Measurements from ENCODE around the gene PLCL1. TPM values are rescaled to one million over a fixed set of nuclear protein-coding genes. Genes with fewer than 3 reads are reported as not detected.

Gene PLCL1
- total and polyA plus RNA-seq, 2 donors (not counting 3 experiments of a cell fraction or from before 2014, with no cell fraction given), result 0.79 to 3.4 TPM

- BruUV-seq (replicated peaks), result no TSS peak
- peaks cover 3 to 20% of the 10 kb centered on the region in 2 experiments for H3K27me3 ChIP-seq (ENCODE audit: control insufficient read depth in 2 of 2, insufficient read depth in 2 of 2, low read length in 2 of 2)
- no peak for TF ChIP-seq JUN (IDR thresholded peaks at IDR 0.05; ENCODE audit: borderline replicate concordance, insufficient read depth, insufficient read length, low read depth)
- TF ChIP-seq POLR2AphosphoS5 (IDR thresholded peaks at IDR 0.05; ENCODE audit: insufficient read depth, low read depth, low read length), result no peak
- no peak for TF ChIP-seq MYC (IDR thresholded peaks at IDR 0.05; ENCODE audit: low read depth, low read length)
- no peak for TF ChIP-seq FOS (IDR thresholded peaks at IDR 0.05; ENCODE audit: borderline replicate concordance, insufficient read depth, low read length)
- no peak for TF ChIP-seq MAX (IDR thresholded peaks at IDR 0.05; ENCODE audit: insufficient read depth, insufficient read length)
- no peak for TF ChIP-seq EZH2 (IDR thresholded peaks at IDR 0.05; ENCODE audit: borderline replicate concordance, low read depth, low read length, severe bottlenecking)
- no peak for TF ChIP-seq GATA2 (IDR thresholded peaks at IDR 0.05; ENCODE audit: insufficient read depth, insufficient read length, low read depth, low read length)
- no peak for TF ChIP-seq POLR2A (IDR thresholded peaks at IDR 0.05; ENCODE audit: low read depth, low read length)
- TF ChIP-seq CTCF (IDR thresholded peaks at IDR 0.05; ENCODE audit: extremely low read depth in 1 of 2, insufficient read depth in 1 of 2, low read depth in 1 of 2, low read length in 2 of 2), result no peak
- no peaks in the 10 kb centered on the region for H3K79me2 ChIP-seq (ENCODE audit: control insufficient read depth, insufficient read depth, low read length)
- no peaks in the 10 kb centered on the region for H3K9me3 ChIP-seq (replicated peaks; ENCODE audit: control insufficient read depth, insufficient read depth, low read length)
- H3K27ac ChIP-seq (ENCODE audit: insufficient read depth, low read depth, low read length), result no peak within 1 kb of the TSS
- H3K9ac ChIP-seq (replicated peaks; ENCODE audit: extremely low read depth, insufficient read depth, low read length), result no peak within 1 kb of the TSS
- H3K4me1 ChIP-seq (ENCODE audit: control insufficient read depth, extremely low read depth, insufficient read depth, low read length), result peaks cover 3% of the 10 kb centered on the region
- POLR2A ChIA-PET, result no interaction called here
- H3K4me2 ChIP-seq (ENCODE audit: insufficient read depth, low read length), result peak within 1 kb of the TSS; percentile 61
- intact Hi-C loops (cut with micrococcal nuclease) (no loop called here), dilution Hi-C loops (cut with MboI; ENCODE audit: extremely low pct_ligation_motif_present, low sequenced_read_pairs) (no loop called here)
- DNase-seq (ENCODE audit: low read depth, low spot score) (no peak), FAIRE-seq (no peak)
- no peaks in the 10 kb centered on the region for H4K20me1 ChIP-seq (replicated peaks; ENCODE audit: control insufficient read depth, extremely low read depth, insufficient read depth, low read length)
- H2AFZ ChIP-seq (ENCODE audit: low read depth, low read length), result peak within 1 kb of the TSS; percentile 13
- H3K36me3 ChIP-seq (ENCODE audit: control insufficient read depth in 2 of 2, extremely low read depth in 1 of 2, insufficient read depth in 2 of 2, low read length in 2 of 2), result no peaks in the 10 kb centered on the region
- peak within 1 kb of the TSS; percentile 3 to 31 (median 27) for H3K4me3 ChIP-seq (replicated peaks in 1 of 3; ENCODE audit: insufficient read depth in 1 of 3, low read depth in 1 of 3, low read length in 3 of 3)
- CTCF ChIA-PET, result interaction anchor here (0.5 to 1.0 kb wide), 2 partner anchors 477 to 511 kb away, joined by 3 to 4 read pairs; no protein-coding TSS in a partner anchor
- H3K9me1 ChIP-seq (replicated peaks; ENCODE audit: control insufficient read depth, extremely low read depth, insufficient read depth, low read length), result no peaks in the 10 kb centered on the region
These were observed 19.1 kb upstream of the PLCL1 start, which contains the start of gene BOLL for GRCh38 chr2:197784956-197785941. BOLL (minus strand) TSS chr2:197785319; CDS start chr2:197781850, 3,469 bp downstream.
